Measurements from ENCODE around the gene SRSF10.
"Not testable (repeated sequence)": the region's sequence is repeated elsewhere in the genome, so short reads cannot be mapped to it uniquely, and the experiment has no call there.

The SRSF10 gene

DNA sequence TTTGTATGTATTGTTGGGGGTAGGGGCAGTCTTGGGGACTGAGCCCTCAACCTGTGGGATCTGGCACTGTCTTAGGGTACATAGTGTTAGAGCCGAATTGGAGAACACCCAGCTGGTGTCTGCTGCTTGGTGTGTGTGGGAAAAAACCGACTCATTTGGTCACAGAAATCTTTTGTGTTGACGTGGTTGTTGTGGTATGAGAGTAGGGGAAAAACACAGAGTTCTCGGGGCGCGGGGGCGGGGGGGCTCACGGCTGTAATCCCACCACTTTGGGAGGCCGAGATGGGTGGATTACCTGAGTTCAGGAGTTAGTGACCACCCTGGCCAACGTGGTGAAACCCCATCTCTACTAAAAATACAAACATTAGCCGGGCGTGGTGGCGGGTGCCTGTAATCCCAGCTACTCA is 15.3 kb upstream of the SRSF10 start:
- Histone ChIP-seq H3K4me3 (no peak overlapping the region), H3K27ac (peak overlapping the region in 1 of 2 donors; percentile 13)
- no peak for DNase-seq (ENCODE audit: low spot score)
- TF ChIP-seq, protein P1, sequence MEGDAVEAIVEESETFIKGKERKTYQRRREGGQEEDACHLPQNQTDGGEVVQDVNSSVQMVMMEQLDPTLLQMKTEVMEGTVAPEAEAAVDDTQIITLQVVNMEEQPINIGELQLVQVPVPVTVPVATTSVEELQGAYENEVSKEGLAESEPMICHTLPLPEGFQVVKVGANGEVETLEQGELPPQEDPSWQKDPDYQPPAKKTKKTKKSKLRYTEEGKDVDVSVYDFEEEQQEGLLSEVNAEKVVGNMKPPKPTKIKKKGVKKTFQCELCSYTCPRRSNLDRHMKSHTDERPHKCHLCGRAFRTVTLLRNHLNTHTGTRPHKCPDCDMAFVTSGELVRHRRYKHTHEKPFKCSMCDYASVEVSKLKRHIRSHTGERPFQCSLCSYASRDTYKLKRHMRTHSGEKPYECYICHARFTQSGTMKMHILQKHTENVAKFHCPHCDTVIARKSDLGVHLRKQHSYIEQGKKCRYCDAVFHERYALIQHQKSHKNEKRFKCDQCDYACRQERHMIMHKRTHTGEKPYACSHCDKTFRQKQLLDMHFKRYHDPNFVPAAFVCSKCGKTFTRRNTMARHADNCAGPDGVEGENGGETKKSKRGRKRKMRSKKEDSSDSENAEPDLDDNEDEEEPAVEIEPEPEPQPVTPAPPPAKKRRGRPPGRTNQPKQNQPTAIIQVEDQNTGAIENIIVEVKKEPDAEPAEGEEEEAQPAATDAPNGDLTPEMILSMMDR (IDR thresholded peaks at IDR 0.05): no peak

DNA sequence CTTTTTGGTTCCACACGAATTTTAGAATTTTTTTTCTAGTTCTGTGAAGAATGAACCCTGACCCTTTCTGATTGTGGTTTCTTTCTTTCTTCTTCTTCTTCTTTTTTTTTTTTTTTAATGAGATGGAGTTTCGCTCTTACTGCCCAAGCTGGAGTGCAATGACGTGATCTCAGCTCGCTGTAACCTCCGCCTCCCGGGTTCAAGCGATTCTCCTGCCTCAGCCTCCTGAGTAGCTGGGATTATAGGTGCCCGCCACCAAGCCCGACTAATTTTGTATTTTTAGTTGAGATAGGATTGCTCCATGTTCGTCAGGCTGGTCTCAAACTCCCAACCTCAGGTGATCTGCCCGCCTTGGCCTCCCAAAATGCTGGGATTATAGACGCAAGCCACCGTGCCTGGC is 11.9 kb upstream of the SRSF10 start:
- H3K27ac ChIP-seq; DNase-seq (ENCODE audit: low spot score); H3K4me3 ChIP-seq: not testable (repeated sequence)

DNA sequence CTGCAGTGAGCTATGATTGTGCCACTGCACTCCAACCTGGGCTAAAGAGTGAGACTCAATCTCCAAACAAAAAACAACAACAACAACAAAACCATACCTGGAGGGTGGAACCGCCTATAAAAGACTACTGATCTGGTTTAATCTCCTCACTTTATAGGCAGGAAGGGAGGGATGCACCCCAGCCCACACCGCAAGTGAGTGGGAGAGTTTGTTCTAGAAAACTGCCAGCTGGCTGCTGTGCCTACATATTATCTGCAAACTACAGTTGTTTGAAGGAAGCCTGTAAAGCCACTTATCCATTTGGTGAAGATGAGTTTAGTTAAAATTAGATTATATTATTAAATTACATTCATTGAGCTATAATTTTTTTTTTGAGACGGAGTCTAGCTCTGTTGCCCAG is 9.1 kb upstream of the SRSF10 start:
- DNase-seq (ENCODE audit: low spot score): no peak
- Histone ChIP-seq H3K27ac (no peak overlapping the region), H3K4me3 (no peak overlapping the region)
- TF ChIP-seq, protein P1 (IDR thresholded peaks at IDR 0.05): no peak

DNA sequence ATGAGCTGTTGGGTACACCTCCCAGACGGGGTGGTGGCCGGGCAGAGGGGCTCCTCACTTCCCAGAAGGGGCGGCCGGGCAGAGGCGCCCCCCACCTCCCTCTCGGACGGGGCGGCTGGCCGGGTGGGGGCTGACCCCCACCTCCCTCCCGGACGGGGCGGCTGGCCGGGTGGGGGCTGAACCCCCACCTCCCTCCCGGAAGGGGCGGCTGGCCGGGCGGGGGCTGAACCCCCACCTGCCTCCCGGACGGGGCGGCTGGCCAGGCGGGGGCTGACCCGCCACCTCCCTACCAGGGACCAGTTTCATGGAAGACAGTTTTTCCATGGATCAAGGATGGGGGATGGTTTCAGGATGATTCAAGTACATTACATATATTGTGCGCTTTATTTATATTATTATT is 6.9 kb upstream of the SRSF10 start:
- not testable (repeated sequence) for H3K27ac ChIP-seq; H3K4me3 ChIP-seq; DNase-seq (ENCODE audit: low spot score)

DNA sequence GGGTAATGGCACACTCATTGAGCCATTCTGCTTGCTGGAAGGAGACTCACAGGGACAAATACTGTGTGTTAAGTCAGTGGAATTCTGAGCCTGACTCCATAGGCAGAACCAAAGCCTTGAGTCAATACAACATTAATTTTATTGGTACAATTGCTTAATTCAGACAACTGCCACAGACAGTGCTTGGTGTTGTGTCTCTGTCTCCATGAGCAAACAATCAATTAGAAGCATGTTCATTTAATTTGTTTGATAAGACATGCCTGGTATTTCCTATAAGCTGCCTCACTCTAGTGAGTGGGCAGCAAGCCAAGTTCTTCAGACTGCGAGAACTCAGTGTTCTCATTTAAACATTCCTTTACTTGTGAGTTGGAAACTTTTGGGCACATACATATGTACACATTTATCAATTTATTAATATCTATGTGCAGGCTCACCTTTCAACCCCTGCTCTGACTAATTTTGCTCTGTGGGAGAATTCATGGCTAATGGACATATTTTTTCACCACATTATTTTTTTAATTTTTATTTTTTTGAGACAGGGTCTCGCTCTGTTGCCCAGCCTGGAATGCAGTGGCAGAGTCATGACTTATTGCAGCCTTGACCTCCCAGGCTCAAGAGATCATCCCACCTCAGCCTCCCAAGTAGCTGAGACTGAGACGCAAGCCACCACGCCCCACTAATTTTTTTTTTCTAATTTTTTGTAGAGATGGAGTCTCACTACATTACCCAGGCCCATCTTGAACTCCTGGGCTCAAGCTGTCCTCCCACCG is 4.5 kb upstream of the SRSF10 start:
- TF ChIP-seq, protein P1 (IDR thresholded peaks at IDR 0.05): no peak
- DNase-seq (ENCODE audit: low spot score): no peak
- peak overlapping the region in 1 of 2 donors; percentile 72 for H3K27ac ChIP-seq
- no peak overlapping the region for H3K4me3 ChIP-seq

DNA sequence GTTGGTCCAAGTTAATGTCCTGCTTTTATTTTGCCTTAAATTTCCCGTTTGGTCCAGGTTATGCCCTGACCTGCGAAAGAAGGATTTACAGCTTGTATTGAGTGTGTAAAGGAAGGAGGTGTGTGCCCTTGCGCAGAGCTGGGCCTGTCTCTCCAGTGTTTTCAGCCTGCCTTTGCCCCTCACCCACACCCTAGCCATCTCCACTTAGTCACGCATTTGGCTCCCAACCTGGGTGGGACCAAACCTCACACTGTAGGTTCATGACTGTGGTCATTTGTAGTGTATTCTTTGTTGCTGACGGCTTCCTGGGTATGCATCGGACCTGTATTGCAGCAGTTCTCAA is 572 bp upstream of the SRSF10 start:
- Histone ChIP-seq H3K4me3 (peak overlapping the region; percentile 95), H3K27ac (peak overlapping the region; percentile 97 to 100)
- TF ChIP-seq, protein P1 (IDR thresholded peaks at IDR 0.05): no peak
- DNase-seq (ENCODE audit: low spot score): no peak

DNA sequence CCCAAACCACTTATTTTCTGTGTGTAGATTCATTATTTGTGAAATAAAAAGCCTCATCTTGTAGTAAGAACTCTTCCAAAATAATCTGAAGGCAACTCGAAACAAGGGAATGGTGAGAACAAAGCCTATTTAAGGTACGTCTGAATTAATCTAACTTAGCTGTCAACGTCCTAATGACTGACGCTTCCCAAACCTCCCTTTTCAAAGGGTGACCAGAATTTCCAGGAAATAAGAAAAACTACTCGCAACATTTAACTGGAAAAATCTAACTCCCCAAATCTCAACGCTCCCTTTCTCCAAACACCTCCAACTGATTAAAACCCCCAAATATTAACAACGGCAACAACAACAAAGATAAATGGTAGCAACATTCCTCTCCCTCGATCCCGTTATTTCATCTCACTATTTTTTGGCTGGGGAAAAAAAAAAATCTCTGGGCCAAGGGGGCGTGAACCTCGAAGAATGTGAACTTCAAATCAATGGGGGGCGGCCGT is 693 bp downstream of the SRSF10 start:
- TF ChIP-seq, protein P1 (IDR thresholded peaks at IDR 0.05): no peak
- no peak for DNase-seq (ENCODE audit: low spot score)
- H3K4me3 ChIP-seq: peak overlapping the region; percentile 95
- H3K27ac ChIP-seq: peak overlapping the region; percentile 97 to 100

DNA sequence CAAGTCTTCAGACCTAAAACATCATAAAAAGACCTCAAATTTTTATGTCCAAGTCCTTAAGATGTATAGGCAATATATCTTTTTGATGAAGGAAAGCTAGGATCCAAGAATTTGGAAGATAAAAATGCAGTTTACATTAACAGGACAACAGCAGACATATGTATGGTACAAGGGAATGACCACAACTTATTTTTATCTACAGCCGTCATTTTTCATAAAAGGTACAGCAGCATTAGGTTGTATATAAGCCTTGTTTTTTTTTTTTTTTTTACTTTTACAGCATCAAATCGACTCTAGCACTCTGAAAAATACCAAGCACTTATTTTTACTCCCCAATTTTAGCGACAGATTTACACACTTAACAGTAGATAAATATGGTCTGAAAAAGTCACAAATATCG is 1.3 kb downstream of the SRSF10 start:
- DNase-seq (ENCODE audit: low spot score): no peak
- TF ChIP-seq, protein P1 (IDR thresholded peaks at IDR 0.05): no peak
- peak overlapping the region; percentile 97 to 100 for H3K27ac ChIP-seq
- peak overlapping the region; percentile 95 for H3K4me3 ChIP-seq

All from coronary artery (tissue), 2 donors.